Stimulated activated naive B cell treated with anti-CD40 and anti-IgM and Interleukin-4, amounts not matched to agents 10 μg/mL and 1 μg/mL and 100 μg/mL, for 72 hours (primary cell): ENCODE measurements around the gene DDX42.

Experiments
- ATAC-seq, 2 donors: fragments of 150-1000 bp; cut with Tn5 transposase; replicated peaks; 2 replicates each; pipeline ENCODE4 v1.10.0; 2021; ENCODE audit warnings: moderate library complexity in 1 of 2
- DNase-seq: peaks from one replicate; pipeline ENCODE4 v3.0.0; 2021
- H3K27ac Mint-ChIP-seq: one replicate; pipeline ENCODE4 v1.8.0; 2022; ENCODE audit warnings: mild to moderate bottlenecking, mixed read lengths
- H3K27me3 Mint-ChIP-seq, 2 donors: one replicate each; pipeline ENCODE4 v1.8.0; 2022; ENCODE audit warnings: mixed read lengths in 2 of 2
- H3K36me3 Mint-ChIP-seq, 2 donors: one replicate each; pipeline ENCODE4 v1.8.0; 2022; ENCODE audit warnings: mixed read lengths in 2 of 2, mild to moderate bottlenecking in 1 of 2
- H3K4me1 Mint-ChIP-seq, 2 donors: one replicate each; pipeline ENCODE4 v1.8.0; 2022; ENCODE audit warnings: mixed read lengths in 2 of 2, mild to moderate bottlenecking in 1 of 2
- H3K4me3 Mint-ChIP-seq, 2 donors: one replicate each; pipeline ENCODE4 v1.8.0; 2022; ENCODE audit warnings: mild to moderate bottlenecking in 2 of 2, mixed read lengths in 2 of 2, moderate library complexity in 1 of 2
- H3K9me3 Mint-ChIP-seq, 2 donors: one replicate each; pipeline ENCODE4 v1.8.0; 2022; ENCODE audit warnings: mixed read lengths in 2 of 2, mild to moderate bottlenecking in 1 of 2

Gene DDX42

DNA sequence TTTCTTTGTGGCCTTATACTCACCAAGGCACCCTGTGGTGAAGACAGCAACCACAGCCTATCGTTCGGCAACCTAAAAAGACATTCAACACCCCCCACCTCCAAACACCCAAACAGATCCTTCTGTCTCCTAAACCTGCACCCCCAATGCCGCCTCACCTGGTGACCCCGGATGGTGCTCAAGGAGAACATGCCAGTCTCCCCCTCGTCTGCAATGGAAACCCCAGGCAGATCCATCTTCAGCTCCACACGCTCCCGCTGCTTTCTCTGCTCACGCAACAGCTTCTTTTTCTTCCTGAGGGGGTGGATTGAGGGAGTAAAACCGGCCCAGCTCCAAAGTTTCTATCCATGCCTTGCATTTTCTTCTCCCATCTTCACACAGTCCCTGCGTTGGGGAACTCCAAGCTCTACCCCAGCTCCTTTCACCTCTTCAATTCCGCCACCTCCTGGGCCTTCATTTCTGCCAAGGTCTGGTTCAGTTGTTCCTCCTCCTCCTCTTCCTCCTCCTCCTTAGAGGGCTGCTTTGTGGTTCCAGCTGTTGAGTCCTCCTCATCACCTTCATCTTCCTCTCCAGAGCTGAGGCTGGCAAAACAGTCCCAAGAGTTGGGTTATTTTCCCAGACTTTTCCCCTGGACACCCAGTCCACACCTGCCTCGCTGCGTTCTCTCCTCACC lies 49.8 kb downstream of the DDX42 start:
- DNase-seq (no peak), ATAC-seq (no peak)
- Mint-ChIP-seq H3K36me3 (peaks cover 50 to 87% of the 10 kb centered on the region in 2 donors), H3K9me3 (no peaks in the 10 kb centered on the region), H3K4me3 (no peak overlapping the region), H3K27ac (peak overlapping the region; percentile 79), H3K27me3 (no peaks in the 10 kb centered on the region), H3K4me1 (peaks cover 47 to 82% of the 10 kb centered on the region in 2 donors)

DNA sequence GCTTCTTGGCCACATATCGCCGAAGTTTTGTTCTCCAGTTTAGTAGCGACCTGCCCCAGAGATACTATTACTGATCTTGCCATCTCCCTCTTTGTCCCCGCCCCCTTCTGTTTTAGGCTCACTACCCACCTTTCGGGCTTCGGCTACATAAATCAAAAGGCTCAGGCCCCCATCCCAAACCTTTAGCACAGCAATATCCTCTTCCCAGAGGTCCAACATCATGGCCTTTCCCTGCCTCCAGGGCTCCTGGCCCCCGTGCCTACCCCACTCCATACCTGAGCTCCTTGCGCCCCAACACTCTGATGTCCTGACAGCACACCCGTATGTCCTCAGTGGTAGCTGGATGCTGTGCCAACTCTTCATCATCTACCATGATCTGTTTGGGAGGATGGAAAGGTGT lies 50.4 kb downstream of the DDX42 start:
- no peaks in the 10 kb centered on the region for H3K9me3 Mint-ChIP-seq
- H3K27me3 Mint-ChIP-seq = no peaks in the 10 kb centered on the region
- H3K36me3 Mint-ChIP-seq = peaks cover 47 to 81% of the 10 kb centered on the region in 2 donors
- peaks cover 47 to 82% of the 10 kb centered on the region in 2 donors for H3K4me1 Mint-ChIP-seq
- H3K4me3 Mint-ChIP-seq = peak overlapping the region in 1 of 2 donors; percentile 19
- DNase-seq (no peak), ATAC-seq (no peak)
- peak overlapping the region; percentile 79 for H3K27ac Mint-ChIP-seq

DNA sequence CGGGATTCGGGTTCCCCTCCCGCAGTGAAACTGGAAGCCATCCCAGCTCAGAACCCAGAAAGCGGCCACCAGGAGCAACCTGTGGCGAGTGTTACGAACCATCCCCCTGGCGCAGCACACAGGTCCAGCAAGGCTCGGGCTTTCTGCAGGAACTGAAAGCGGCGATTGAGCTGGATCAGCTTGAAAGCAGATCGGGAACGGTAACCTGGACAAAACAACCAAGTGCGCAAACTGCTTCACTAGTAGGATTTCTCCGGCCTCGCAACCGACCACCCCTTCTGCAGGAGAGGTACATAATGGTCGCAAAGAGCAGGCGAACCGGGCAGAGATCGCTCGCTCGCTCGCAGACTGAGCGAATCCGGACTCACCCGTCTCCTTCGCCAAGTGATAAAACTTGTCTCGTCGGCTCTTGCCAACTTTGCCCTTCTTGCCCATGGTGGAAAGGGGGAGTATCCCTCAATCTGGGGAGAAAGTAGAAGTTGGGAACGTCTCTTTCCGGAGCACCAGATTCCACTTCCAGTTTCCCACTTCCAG lies 52.6 kb downstream of the DDX42 start:
- ATAC-seq (peak; percentile 5 to 8), DNase-seq (no peak)
- peak overlapping the region; percentile 100 for H3K27ac Mint-ChIP-seq
- H3K4me3 Mint-ChIP-seq = peak overlapping the region; percentile 98 to 99
- no peaks in the 10 kb centered on the region for H3K27me3 Mint-ChIP-seq
- peaks cover 51 to 80% of the 10 kb centered on the region in 2 donors for H3K36me3 Mint-ChIP-seq
- no peaks in the 10 kb centered on the region for H3K9me3 Mint-ChIP-seq
- H3K4me1 Mint-ChIP-seq = peaks cover 52 to 85% of the 10 kb centered on the region in 2 donors

DNA sequence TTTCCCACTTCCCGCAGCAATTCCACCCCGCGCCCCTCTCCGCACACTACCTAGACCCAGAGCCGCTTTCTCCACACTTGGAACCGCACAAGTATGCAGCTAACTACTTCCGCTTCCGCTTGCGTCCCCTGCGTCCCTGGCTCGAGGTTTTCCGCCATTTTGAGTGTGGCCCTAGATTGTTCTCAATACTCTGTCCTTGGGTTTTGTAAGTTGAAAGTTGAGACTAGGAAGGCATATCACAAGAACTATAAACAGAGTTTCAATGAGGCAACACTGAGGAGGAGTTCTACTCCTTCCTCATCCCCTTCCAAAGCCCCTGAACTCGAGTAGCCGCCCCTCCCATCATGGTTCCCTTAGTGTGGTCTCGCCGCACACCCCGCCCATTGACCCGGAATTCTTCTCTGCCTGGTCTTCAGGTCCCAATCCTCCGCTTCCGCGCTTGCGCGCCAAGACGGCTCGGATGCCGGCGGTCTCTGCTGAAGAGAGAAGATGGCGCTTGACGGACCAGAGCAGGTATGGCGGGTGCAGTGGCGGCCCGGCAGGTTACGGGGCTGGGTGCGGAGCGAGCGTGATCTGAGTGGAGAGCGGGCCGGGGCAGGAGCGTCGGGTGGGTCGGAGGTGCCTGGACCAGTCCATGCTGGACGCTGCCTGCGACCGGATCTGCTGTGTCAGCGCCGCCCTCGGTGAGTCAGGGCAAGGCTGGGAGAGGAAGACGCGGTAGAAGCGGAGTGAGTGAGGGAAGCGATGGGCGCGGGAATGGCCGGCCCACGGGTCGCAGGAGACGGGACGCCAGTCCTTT lies 53.2 kb downstream of the DDX42 start, which contains the start of the genes FTSJ3 and PSMC5:
TSS of gene FTSJ3 (minus strand) at position 662 of the 799 bp plus-strand sequence. CDS start 761 bp downstream, outside the sequence.
TSS of gene PSMC5 (plus strand) at position 430 of the 799 bp plus-strand sequence. CDS start at position 490, 60 bp downstream.
- Mint-ChIP-seq H3K27me3 (no peaks in the 10 kb centered on the region), H3K4me1 (peaks cover 49 to 78% of the 10 kb centered on the region in 2 donors), H3K4me3 (peak within 1 kb of the TSS; percentile 98 to 99), H3K36me3 (peaks cover 50 to 80% of the 10 kb centered on the region in 2 donors), H3K9me3 (no peaks in the 10 kb centered on the region), H3K27ac (peak within 1 kb of the TSS; percentile 100)
- DNase-seq (peak; percentile 93), ATAC-seq (peak; percentile 94 to 95)

DNA sequence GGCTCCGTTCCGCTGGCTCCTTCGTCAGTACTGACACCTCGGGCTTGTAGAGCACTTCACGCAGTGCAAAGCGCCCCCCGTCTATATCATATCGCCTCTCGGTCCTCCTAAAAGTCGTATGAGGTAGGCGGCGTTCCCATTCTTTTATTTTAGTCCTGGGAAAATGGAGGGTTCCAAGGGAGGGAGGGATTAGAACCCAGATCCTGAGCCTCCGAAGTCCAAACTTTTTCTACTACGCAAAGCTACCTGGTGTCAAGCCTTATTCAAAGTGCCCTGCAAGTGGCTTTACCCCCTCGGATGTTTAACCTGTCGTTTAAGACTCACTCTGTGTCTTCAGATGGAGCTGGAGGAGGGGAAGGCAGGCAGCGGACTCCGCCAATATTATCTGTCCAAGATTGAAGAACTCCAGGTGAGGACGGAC lies 53.8 kb downstream of the DDX42 start:
- H3K36me3 Mint-ChIP-seq = peaks cover 49 to 76% of the 10 kb centered on the region in 2 donors
- H3K9me3 Mint-ChIP-seq = no peaks in the 10 kb centered on the region
- DNase-seq = no peak
- no peak for ATAC-seq
- peak overlapping the region; percentile 98 to 99 for H3K4me3 Mint-ChIP-seq
- H3K27ac Mint-ChIP-seq = peak overlapping the region; percentile 100
- no peaks in the 10 kb centered on the region for H3K27me3 Mint-ChIP-seq
- H3K4me1 Mint-ChIP-seq = peaks cover 45 to 72% of the 10 kb centered on the region in 2 donors

DNA sequence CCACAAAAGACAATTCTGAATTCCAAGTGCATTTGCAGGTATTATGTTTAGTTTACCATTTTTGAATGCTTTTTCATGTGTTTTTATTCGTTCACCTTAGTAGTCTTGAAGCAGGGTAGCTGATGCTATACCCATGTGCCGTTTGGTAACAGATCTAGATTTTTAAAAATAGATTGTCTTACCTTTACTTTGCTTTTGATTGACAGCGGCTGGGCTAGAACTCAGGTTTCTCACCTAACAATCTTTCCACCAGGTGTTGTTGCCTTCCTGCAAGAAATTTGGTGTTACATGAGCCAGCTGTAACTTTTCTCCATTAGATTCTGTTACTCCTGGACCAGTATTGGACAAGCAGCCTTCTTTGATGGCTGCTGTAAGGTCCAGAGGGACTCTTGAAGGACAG lies 55.0 kb downstream of the DDX42 start:
- Mint-ChIP-seq H3K9me3 (no peaks in the 10 kb centered on the region), H3K27ac (no peak overlapping the region), H3K27me3 (no peaks in the 10 kb centered on the region), H3K4me1 (peaks cover 41 to 66% of the 10 kb centered on the region in 2 donors), H3K4me3 (peak overlapping the region in 1 of 2 donors; percentile 25), H3K36me3 (peaks cover 51 to 74% of the 10 kb centered on the region in 2 donors)
- no peak for DNase-seq
- no peak for ATAC-seq

DNA sequence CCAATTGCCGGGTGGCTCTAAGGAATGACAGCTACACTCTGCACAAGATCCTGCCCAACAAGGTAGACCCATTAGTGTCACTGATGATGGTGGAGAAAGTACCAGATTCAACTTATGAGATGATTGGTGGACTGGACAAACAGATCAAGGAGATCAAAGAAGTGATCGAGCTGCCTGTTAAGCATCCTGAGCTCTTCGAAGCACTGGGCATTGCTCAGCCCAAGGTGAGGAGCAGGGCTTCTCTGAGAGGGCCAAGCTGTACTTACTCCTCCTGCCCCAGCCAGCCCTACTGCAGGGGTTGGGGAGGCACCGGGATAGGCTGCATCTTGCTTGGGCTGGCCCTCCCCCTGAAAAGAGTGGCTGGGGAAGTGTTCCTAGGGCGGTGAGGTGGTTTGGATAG lies 56.3 kb downstream of the DDX42 start:
- peaks cover 52 to 73% of the 10 kb centered on the region in 2 donors for H3K36me3 Mint-ChIP-seq

DNA sequence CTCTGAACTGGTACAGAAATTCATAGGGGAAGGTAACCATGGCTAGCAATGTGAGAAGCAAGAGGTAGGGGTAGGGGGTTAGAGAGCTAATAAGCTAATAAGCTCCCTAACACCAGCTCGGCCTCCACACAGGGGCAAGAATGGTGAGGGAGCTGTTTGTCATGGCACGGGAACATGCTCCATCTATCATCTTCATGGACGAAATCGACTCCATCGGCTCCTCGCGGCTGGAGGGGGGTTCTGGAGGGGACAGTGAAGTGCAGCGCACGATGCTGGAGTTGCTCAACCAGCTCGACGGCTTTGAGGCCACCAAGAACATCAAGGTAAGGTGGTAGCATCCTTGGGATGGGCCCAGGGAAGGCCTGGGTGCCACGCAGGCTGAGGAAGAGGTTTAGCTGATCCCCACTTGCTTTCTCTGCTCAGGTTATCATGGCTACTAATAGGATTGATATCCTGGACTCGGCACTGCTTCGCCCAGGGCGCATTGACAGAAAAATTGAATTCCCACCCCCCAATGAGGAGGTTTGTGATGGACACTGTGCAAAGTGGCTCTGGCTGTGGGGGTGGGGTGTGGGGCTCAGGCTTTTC lies 57.0 kb downstream of the DDX42 start:
- no peaks in the 10 kb centered on the region for H3K9me3 Mint-ChIP-seq
- no peak for ATAC-seq
- no peak for DNase-seq
- H3K27ac Mint-ChIP-seq = peak overlapping the region; percentile 38
- H3K4me3 Mint-ChIP-seq = peak overlapping the region in 1 of 2 donors; percentile 25
- H3K27me3 Mint-ChIP-seq = no peaks in the 10 kb centered on the region
- peaks cover 31 to 65% of the 10 kb centered on the region in 2 donors for H3K4me1 Mint-ChIP-seq
- peaks cover 54 to 74% of the 10 kb centered on the region in 2 donors for H3K36me3 Mint-ChIP-seq

More for the DNA sequence above, 56.3 kb downstream of the DDX42 start:
- Mint-ChIP-seq H3K4me1 (peaks cover 34 to 65% of the 10 kb centered on the region in 2 donors), H3K27me3 (no peaks in the 10 kb centered on the region), H3K27ac (peak overlapping the region; percentile 38), H3K4me3 (no peak overlapping the region), H3K9me3 (no peaks in the 10 kb centered on the region)
- ATAC-seq (no peak), DNase-seq (no peak)

DNA sequence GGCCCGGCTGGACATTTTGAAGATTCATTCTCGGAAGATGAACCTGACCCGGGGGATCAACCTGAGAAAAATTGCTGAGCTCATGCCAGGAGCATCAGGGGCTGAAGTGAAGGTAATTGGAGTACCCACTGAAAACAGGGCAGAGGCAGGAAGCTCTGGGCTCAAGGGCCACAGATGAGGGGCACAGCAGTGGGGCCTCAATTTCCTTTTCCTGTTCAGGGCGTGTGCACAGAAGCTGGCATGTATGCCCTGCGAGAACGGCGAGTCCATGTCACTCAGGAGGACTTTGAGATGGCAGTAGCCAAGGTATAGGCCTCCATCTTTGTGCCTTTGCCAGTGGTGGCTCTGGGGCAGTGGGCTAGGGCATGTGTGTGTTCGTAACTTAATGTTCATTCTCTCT lies 57.5 kb downstream of the DDX42 start:
- Mint-ChIP-seq H3K4me3 (no peak overlapping the region), H3K36me3 (peaks cover 49 to 70% of the 10 kb centered on the region in 2 donors), H3K27me3 (no peaks in the 10 kb centered on the region), H3K9me3 (no peaks in the 10 kb centered on the region), H3K4me1 (peaks cover 26 to 60% of the 10 kb centered on the region in 2 donors), H3K27ac (peak overlapping the region; percentile 38)
- DNase-seq = no peak
- ATAC-seq = no peak

DNA sequence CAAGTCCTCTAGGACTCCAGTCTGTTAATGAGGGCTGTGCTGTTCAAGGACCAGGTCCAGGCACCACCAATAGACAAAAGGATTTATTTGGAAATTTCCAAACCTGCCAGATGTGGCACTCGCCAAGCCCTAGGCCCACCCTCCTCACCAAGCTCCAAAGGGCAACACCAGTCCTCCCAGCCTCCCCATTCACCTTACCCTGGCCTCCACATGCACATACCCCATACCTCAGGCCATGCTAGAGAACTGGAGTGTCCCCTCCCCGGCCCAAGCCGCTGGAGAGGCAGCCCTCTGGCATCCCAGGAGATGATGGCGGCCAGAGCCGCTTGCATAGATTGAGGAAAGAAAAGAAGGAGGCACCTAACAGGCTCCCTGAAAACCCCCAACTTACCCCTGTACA lies 58.0 kb downstream of the DDX42 start:
- Mint-ChIP-seq H3K9me3 (no peaks in the 10 kb centered on the region), H3K4me3 (no peak overlapping the region), H3K36me3 (peaks cover 50 to 69% of the 10 kb centered on the region in 2 donors), H3K4me1 (peaks cover 26 to 60% of the 10 kb centered on the region in 2 donors), H3K27me3 (no peaks in the 10 kb centered on the region), H3K27ac (no peak overlapping the region)
- no peak for DNase-seq
- no peak for ATAC-seq

DNA sequence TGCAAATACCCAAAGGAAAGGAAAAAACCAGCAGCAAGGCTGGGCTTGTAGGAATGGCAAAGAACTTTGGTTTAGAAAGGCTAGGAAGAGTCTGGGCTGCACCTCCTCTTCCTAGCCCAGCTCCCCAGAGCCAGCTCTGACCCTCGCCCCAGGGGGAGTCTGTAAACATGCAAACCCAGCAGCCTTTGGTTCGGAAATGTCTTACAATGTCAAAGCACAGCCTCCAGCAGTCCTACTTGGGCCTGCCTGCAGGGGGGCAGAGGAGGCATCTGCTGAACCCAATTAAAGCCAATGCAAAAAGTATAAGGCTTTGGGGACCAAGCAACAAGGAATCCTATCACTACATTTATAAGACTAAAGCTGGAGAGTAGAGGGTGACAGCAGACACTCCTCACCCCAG lies 58.5 kb downstream of the DDX42 start:
- H3K4me3 Mint-ChIP-seq = no peak overlapping the region

DNA sequence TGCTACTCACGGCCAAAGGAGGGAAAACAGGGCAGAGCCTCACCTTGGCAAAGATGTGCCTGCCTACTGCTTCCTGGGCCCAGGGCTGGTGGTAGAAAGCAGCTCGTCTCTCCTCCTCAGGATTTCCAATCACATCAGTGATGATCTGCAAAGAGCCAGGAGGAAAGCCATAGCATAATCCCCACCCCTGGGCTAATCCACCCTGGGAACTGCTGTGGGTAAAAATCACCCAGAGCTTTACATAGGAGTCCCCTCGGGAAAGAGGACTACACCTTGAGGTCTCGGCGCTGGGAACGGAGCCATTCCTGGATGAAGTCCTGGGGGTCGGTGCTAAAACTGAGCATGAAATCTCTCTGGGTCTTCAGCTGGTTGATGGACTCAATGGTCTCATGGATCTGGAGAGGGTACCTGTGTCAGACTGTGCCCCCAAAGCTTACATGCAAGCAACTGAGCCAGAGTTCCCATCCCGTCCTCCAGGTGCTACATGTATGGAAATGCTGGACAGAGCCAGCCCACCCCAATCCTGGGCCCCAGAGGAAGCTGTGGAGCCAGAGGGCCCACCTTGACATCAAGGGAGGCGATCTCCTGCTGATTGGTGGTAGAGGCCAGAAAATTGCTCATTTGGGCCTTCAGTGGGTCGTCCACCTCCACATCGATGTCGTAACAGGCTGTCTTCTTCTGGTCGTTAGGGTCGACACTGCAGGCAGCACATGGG lies 59.2 kb downstream of the DDX42 start:
- DNase-seq (no peak), ATAC-seq (no peak)
- H3K27me3 Mint-ChIP-seq = no peaks in the 10 kb centered on the region
- H3K27ac Mint-ChIP-seq = peak overlapping the region; percentile 14
- H3K4me3 Mint-ChIP-seq = no peak overlapping the region
- peaks cover 29 to 64% of the 10 kb centered on the region in 2 donors for H3K4me1 Mint-ChIP-seq
- H3K36me3 Mint-ChIP-seq = peaks cover 53 to 66% of the 10 kb centered on the region in 2 donors
- no peaks in the 10 kb centered on the region for H3K9me3 Mint-ChIP-seq

More for the DNA sequence above, 58.5 kb downstream of the DDX42 start:
- Mint-ChIP-seq H3K4me1 (peaks cover 28 to 64% of the 10 kb centered on the region in 2 donors), H3K9me3 (no peaks in the 10 kb centered on the region), H3K36me3 (peaks cover 50 to 67% of the 10 kb centered on the region in 2 donors), H3K27ac (no peak overlapping the region), H3K27me3 (no peaks in the 10 kb centered on the region)
- no peak for DNase-seq
- ATAC-seq = no peak

DNA sequence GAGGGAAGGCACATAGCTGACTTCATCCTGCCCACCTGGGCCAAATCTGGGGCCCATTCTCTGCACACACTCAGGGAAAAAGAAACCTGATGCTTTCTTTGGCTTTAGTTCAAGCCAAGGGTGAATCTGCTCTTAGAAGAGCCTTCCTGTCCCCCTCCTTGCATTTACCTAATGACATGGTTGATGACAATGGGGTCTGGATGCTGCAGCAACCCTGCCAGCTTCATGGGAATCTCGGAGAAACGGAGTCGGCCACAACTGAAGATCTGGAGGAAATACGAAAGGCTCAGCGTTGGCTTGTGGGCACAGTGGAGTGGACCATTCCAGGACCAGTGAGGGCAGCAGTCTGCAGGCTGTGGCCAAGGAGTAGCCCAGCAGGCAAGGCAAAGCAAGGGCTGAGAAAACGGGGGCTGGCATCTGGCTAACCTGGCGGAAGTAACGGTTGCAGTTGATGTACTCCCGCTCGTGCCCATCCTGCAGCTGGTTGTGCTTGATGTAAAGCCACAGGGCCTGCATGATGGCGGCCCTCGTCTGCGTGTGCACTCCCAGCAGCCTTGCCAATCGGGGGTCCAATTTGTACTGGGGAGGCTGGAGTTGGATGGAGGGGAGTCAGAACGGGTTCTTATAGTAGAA lies 59.9 kb downstream of the DDX42 start:
- no peak overlapping the region for H3K4me3 Mint-ChIP-seq
- H3K9me3 Mint-ChIP-seq = no peaks in the 10 kb centered on the region
- DNase-seq (no peak), ATAC-seq (no peak)
- peaks cover 31 to 66% of the 10 kb centered on the region in 2 donors for H3K4me1 Mint-ChIP-seq
- H3K36me3 Mint-ChIP-seq = peaks cover 53 to 63% of the 10 kb centered on the region in 2 donors
- peak overlapping the region; percentile 14 for H3K27ac Mint-ChIP-seq
- no peaks in the 10 kb centered on the region for H3K27me3 Mint-ChIP-seq
